Muscle of leg (tissue), 11 donors: ENCODE measurements around the gene C1QTNF12. TPM values are rescaled to one million over a fixed set of nuclear protein-coding genes. Genes with fewer than 3 reads are reported as not detected.

ENCODE experiments used
- DNase-seq: peaks from one replicate; pipeline ENCODE4 v3.0.0; 2013
- H3K27ac ChIP-seq: one replicate; pipeline ENCODE4 v1.5.1; 2013; ENCODE audit warnings: mild to moderate bottlenecking, low read length, control low read depth
- H3K27me3 ChIP-seq: one replicate; pipeline ENCODE4 v1.6.1; 2013; ENCODE audit warnings: low read length; ENCODE audit not compliant: control insufficient read depth, insufficient read depth
- H3K36me3 ChIP-seq: one replicate; pipeline ENCODE4 v1.6.1; 2013; ENCODE audit warnings: low read length; ENCODE audit not compliant: control insufficient read depth, insufficient read depth
- H3K4me1 ChIP-seq: one replicate; pipeline ENCODE4 v1.6.1; 2013; ENCODE audit warnings: low read length; ENCODE audit not compliant: control insufficient read depth, insufficient read depth
- H3K4me3 ChIP-seq: one replicate; pipeline ENCODE4 v1.5.1; 2013; ENCODE audit warnings: low read length, control low read depth
- H3K9me3 ChIP-seq: replicated peaks from 2 replicates; pipeline ENCODE4 v1.6.1; 2013; ENCODE audit warnings: low read depth, low read length; ENCODE audit not compliant: control insufficient read depth
- WGBS: methylation state at CpG from one replicate; pipeline ENCODE4 v1.1.5; 2013; ENCODE audit warnings: missing lambda C conversion rate; ENCODE audit not compliant: insufficient coverage; 5-methylcytosine and 5-hydroxymethylcytosine counted together
- polyA plus RNA-seq, 8 donors: library from polyadenylated mRNA; unstranded; fragments of 120-200 nt; gene quantifications; one replicate each; pipeline versions ENCODE4 v1.2.1 to v1.2.3, GENCODE V29; 2013; ENCODE audit warnings: inconsistent platforms in 1 of 8, low replicate concordance in 1 of 8; ENCODE audit not compliant: insufficient read length in 8 of 8, insufficient read depth in 1 of 8
- total RNA-seq: library from RNA; stranded (reverse); fragments of 120-200 nt; gene quantifications from one replicate; pipeline ENCODE4 v1.2.4, GENCODE V29; 2013

The C1QTNF12 gene
- total and polyA plus RNA-seq, 9 donors: 1.9 to 8.7 (median 4.8) TPM

DNA sequence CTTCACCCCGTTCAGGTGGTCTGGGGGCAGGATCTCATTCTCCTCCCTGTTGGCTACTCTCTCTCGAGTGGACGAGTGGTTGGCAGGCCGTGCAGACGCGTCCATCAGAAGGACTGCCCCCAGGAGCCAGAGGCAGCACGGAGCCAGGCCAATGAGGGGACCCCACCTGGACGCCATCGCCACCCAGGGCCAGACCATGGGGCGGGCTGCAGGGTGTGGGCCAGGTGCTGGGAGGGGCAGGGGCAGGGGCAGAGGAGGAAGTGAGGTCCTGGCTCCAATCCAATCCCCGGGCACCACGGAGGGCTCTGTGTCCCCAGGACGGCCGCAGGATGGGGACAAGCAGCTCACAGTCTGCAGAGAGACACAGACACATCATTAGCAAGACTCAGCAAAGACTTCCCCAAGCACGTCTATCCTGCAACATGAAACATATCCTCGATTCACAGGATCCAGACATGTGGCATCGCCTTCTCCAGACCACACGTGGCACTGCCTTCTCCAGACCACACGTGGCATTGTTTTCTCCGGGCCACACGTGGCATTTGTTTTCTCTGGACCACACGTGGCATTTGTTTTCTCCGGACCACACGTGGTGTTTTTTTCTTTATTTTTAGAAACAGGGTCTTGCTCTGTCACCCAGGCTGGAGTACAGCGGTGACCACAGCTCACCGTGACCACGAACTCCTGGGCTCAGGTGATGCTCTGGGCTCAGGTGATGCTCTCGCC, 17.8 kb downstream of the C1QTNF12 start:
- 89% methylated on average over 28 of the region's 28 CpGs for WGBS
- peaks cover 25% of the 10 kb centered on the region for H3K4me1 ChIP-seq

DNA sequence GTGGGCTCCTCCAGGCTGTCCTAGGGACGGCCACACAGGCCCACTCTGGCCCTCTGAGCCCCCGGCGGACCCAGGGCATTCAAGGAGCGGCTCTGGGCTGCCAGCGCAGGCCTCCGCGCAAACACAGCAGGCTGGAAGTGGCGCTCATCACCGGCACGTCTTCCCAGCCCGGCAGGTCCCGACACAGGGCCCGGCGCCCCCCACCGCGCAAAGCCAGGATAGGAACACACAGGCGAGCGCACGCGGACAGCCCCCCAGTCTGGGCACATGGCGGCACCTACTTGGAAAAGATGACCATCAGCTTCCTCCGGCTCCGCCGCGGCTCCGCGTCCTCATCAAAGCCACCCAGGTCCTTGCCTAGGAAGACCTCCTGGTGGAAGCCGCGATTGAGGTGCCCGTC, 18.3 kb downstream of the C1QTNF12 start:
- H3K36me3 ChIP-seq: peaks cover 47% of the 10 kb centered on the region
- peaks cover 25% of the 10 kb centered on the region for H3K4me1 ChIP-seq
- no peak for DNase-seq
- H3K9me3 ChIP-seq: no peaks in the 10 kb centered on the region
- H3K4me3 ChIP-seq: no peak overlapping the region
- H3K27ac ChIP-seq: no peak overlapping the region
- no peaks in the 10 kb centered on the region for H3K27me3 ChIP-seq
- 96% methylated on average over 30 of the region's 30 CpGs for WGBS

More for the DNA sequence above, 17.8 kb downstream of the C1QTNF12 start:
- DNase-seq: no peak
- H3K27me3 ChIP-seq: no peaks in the 10 kb centered on the region
- no peaks in the 10 kb centered on the region for H3K9me3 ChIP-seq
- no peak overlapping the region for H3K4me3 ChIP-seq
- H3K27ac ChIP-seq: no peak overlapping the region
- H3K36me3 ChIP-seq: peaks cover 46% of the 10 kb centered on the region

DNA sequence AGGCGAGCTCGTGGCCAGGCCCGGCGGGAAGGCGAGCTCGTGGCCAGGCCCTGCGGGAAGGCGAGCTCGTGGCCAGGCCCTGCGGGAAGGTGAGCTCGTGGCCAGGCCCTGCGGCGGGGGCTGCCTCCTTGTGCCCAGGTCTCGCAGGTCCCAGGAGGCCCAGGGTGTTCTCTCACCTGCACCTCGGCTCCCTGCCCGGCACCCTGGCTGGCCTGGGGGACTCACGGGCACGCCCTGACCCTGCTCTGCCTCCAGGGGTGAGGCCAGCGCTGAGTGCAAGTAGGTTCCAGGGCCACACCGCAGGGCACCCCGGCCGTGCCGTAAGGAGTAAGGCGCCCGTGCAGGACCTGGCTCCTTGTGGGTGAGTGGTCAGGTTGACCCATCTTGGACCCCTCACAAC, 19.1 kb downstream of the C1QTNF12 start:
- peaks cover 55% of the 10 kb centered on the region for H3K36me3 ChIP-seq
- H3K4me3 ChIP-seq: no peak overlapping the region
- 95% methylated on average over 25 of the region's 25 CpGs for WGBS
- no peak for DNase-seq
- H3K27ac ChIP-seq: no peak overlapping the region
- peaks cover 21% of the 10 kb centered on the region for H3K4me1 ChIP-seq
- H3K27me3 ChIP-seq: no peaks in the 10 kb centered on the region
- H3K9me3 ChIP-seq: no peaks in the 10 kb centered on the region

DNA sequence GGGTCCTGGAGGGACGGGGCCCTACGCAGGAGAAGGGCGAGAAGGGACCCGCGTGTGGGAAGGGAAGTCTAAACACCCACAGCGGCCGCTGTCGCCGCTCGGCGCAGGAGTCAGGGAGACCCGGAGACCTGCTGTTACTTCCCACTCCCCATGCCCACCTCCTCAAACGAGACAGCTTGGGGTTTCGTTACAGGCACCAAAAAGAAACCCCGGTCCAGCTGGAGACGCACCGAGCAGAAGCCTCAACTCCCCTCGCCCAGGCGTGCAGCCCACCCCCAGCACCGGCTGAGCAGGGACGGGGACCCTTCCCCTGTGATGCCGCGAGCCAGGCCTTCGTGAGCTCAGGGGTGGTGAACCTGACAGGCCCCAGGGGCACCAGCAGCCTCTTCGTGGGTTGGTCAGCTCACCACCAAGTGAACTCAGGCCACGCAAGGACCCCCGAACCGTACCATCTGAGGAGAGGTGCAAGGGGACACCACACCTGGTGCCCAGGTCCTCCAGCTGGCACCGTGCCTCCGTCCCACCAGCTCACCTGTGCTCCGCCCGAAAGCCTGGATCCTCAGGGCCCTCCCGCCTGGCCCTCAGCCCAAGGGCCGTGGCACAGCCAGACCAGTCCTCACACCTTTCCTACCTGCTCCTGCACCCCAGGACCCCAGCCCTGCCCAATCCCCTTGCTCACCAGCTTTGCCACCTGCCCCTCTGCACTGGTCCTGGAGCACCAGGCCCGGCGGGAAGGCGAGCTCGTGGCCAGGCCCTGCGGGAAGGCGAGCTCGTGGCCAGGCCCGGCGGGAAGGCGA, 19.8 kb downstream of the C1QTNF12 start:
- 95% methylated on average over 35 of the region's 44 CpGs for WGBS
- Histone ChIP-seq H3K4me3 (no peak overlapping the region), H3K27ac (no peak overlapping the region), H3K9me3 (no peaks in the 10 kb centered on the region), H3K36me3 (peaks cover 59% of the 10 kb centered on the region), H3K4me1 (peaks cover 21% of the 10 kb centered on the region), H3K27me3 (no peaks in the 10 kb centered on the region)
- no peak for DNase-seq

DNA sequence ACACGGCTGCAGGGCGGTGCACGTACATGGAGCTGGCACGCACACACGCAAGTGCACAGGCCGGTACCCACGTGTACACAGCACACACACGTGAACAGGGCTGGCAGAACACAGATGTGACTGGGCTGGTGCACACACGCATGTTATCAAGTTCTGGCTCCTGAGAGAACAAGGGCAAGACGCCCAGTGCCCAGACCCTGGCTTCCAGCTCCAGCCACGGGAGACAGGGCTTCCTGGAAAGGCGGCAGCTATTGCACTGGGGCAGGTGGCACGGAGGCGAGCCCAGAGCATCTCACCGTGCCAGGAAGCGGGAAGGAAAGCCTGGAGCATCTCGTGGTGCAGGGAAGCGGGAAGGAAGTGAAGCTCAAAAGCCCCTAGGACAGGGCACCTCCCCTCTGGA, 20.6 kb downstream of the C1QTNF12 start:
- Histone ChIP-seq H3K27me3 (no peaks in the 10 kb centered on the region), H3K27ac (no peak overlapping the region), H3K9me3 (no peaks in the 10 kb centered on the region), H3K36me3 (peaks cover 67% of the 10 kb centered on the region), H3K4me1 (peaks cover 19% of the 10 kb centered on the region), H3K4me3 (no peak overlapping the region)
- 88% methylated on average over 18 of the region's 18 CpGs for WGBS
- DNase-seq: no peak

DNA sequence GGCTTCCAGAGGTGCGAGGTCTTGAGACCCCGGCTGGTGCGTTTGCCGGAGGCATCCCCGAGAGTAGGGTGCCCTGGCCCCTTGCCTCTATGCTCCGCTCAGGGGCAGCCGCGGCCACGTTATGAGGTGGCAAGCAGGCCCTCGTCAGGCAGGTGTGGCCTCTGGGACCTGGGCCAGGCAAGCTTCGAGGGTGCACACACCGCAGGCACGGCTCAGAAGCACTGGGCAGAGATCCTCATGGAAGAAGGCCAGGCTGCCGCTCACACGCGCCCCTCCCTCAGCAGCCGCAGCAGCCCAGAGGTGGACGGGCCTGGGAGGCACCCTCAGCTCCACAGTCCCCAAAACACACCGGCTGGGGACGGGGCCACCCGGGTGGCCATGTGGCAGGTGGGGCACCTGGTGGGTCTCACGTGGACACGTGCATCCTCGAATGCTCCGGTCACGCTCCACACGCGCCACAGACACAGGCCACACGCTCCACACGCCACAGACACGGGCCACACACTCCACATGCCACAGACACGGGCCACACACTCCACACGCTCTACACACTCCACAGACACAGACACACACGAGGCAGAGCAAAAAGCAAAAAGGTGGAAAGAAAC, 21.2 kb downstream of the C1QTNF12 start:
- Histone ChIP-seq H3K9me3 (no peaks in the 10 kb centered on the region), H3K4me3 (no peak overlapping the region), H3K36me3 (peaks cover 73% of the 10 kb centered on the region), H3K27me3 (no peaks in the 10 kb centered on the region), H3K27ac (no peak overlapping the region), H3K4me1 (peaks cover 13% of the 10 kb centered on the region)
- WGBS: 93% methylated on average over 26 of the region's 34 CpGs
- no peak for DNase-seq

DNA sequence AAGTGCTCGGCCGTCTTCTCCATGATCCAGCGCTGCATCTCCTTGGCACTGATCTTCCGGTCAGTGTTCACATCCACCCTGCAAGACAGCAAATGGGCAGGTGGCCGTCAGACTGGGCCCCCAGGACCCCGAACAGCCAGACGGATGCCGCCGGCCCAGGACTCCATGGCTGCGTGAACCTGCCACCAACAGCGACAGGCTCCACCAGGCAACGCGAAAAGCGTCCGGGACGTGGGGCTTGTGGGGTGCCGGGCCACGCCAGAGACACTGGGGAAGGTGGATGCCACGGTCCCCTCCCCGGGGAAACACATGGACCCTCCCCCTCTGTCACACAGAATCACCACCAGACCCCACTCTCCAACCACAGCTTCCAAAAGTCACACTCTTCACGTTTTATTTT, 22.6 kb downstream of the C1QTNF12 start:
- no peak overlapping the region for H3K27ac ChIP-seq
- no peaks in the 10 kb centered on the region for H3K27me3 ChIP-seq
- no peaks in the 10 kb centered on the region for H3K9me3 ChIP-seq
- no peak for DNase-seq
- 95% methylated on average over 21 of the region's 21 CpGs for WGBS
- no peak overlapping the region for H3K4me3 ChIP-seq
- H3K36me3 ChIP-seq: peaks cover 79% of the 10 kb centered on the region
- no peaks in the 10 kb centered on the region for H3K4me1 ChIP-seq

DNA sequence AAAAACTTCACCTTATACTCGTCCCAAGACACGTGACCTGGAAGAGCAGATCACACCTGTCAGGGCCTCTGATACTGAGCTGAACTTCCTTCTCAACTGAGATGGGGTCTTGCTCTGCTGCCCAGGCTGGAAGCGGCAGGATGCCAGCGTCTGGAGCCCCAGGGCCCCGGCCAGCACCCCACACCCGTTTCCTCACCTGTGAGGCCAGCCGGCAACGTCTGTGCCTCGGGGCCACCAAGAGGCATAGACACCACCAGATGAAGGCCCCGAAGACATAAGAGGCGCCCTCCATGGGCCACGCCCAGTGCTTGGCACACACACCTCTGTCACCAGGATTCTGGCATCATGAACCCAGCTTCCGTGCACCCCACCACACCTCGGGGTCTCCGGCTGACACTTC, 23.2 kb downstream of the C1QTNF12 start:
- DNase-seq: no peak
- WGBS: 94% methylated on average over 12 of the region's 15 CpGs
- Histone ChIP-seq H3K9me3 (no peaks in the 10 kb centered on the region), H3K36me3 (peaks cover 79% of the 10 kb centered on the region), H3K27me3 (no peaks in the 10 kb centered on the region), H3K27ac (no peak overlapping the region), H3K4me3 (no peak overlapping the region), H3K4me1 (no peaks in the 10 kb centered on the region)

DNA sequence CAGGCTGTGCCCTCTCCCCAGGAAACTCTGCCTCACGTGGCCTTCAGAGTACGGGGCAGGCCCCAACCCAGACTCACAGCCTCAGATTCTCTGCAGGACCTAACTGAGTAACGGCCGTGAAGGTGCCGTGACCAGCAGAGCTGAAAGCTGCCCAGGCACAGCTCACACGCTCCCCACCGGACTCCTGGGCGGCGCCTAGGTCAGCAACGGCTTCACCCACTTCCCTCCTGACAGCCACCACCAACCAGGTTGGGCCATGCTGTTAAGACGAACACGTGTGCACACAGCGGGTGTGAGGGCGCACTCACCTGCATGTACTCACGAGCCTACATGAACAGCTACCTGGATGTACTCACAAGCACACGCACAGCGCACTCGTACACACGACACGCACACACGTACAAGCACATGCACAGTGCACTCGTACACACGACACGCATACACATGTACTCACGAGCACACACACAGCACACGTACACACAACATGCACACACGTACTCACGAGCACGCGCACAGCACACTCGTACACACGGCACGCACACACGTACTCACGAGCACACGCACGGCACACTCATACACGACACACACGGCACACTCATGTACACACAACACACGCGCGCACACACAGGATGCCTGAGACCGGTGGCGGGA, 23.8 kb downstream of the C1QTNF12 start:
- H3K4me3 ChIP-seq: no peak overlapping the region
- no peak overlapping the region for H3K27ac ChIP-seq
- peaks cover 79% of the 10 kb centered on the region for H3K36me3 ChIP-seq
- DNase-seq: no peak
- H3K27me3 ChIP-seq: no peaks in the 10 kb centered on the region
- no peaks in the 10 kb centered on the region for H3K4me1 ChIP-seq
- no peaks in the 10 kb centered on the region for H3K9me3 ChIP-seq
- 93% methylated on average over 41 of the region's 44 CpGs for WGBS
